GM21717 (cell line): Measurements from ENCODE around the gene PATJ.

Experiments
- ATAC-seq: cut with Tn5 transposase; IDR thresholded peaks from one replicate; pipeline ENCODE4 v1.9.1; 2021; ENCODE audit warnings: mild to moderate bottlenecking, moderate library complexity; ENCODE audit not compliant: unreplicated experiment

The PATJ gene

DNA sequence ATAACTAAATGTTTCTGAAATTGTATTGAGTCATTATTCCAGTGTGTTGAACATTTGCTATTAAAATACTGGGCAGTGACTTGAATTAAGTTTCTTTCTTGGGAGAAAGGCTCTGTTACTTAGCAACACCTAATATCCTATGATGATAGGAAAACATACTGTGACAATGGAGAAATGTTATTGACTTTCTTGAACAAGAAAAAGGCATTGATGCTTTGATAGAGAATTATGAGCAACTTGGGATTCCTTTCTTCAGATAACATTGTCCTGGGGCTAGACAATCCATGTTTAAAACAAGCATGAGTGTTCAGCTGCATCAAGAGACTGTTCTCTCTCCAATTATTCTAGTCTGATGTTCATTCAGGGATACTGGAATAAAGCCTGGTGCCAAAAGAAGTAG is 236.5 kb downstream of the PATJ start:
- ATAC-seq = no peak

DNA sequence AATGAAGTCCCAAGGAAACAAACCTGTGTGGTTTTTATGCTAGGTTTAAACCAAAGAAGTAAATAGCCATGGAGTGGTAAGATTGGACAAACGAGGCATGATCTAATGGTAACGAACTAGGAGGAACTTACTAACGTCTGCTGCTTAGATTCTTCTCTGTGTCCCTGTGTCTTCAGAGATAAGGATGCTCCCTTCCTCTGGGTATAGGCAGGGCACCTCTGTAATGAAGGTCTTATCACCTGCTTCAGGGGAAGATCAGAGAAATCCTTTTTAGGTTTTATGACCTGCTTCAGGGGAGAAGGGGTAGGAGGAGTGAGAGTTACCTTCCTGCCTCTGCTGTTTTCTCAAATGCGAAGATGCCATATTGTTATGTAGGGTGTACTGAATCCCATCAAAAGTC is 237.4 kb downstream of the PATJ start:
- no peak for ATAC-seq

GRCh38 chr1:61980561-61980960 is 238.3 kb downstream of the PATJ start:
- ATAC-seq = no peak

DNA sequence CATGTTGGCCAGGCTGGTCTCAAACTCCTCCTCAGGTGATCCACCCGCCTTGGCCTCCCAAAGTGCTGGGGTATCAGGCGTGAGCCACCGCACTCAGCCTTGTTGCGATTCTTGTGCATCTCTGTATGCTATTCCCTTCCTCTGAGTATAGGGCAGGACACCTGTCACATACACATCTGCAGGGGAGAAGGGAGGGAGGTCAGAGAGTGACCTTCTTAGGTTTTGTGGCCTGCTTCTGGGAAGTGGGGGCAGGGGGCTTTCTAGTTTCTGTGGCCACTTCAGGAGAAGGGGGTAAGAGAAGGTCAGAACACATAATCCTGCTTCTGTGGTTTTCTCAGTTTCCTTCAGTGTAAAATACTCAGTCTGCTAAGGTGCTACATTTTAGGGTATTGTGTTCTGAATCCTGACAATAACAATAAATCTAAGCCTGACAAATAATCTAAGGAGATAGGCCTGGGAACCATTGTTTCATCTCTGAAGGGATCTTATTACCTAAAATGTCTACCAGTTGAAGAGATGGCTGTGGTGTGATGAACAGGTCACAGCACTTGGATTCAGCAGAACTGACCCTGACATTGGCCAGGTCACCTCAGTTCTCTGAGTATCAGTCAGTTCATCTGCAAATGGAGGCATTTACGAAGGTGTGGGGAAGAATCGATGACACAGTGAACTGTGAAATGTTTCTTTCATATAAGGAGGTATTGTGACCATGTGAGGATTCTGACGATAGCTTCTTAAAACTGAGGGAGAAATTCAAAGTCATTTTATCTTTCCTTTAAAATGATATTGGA is 239.8 kb downstream of the PATJ start:
- no peak for ATAC-seq

GRCh38 chr1:61983236-61983635 is 241.0 kb downstream of the PATJ start:
- no peak for ATAC-seq

DNA sequence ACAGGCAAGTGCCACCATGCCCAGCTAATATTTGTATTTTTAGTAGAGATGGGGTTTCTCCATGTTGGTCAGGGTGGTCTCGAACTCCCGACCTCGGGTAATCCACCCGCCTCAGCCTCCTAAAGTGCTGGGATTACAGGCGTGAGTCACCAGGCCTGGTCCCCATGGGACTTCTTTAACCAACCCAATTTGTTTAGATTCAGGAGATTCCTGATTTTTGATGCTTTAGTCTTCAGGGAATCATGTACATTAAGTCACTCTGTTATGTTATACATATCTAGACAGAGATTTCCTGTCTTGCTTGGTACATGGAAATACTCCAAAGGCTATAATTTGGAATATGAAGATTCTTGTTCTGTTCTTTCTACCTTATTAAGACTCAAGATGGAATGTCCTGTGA is 250.0 kb downstream of the PATJ start:
- no peak for ATAC-seq

- ATAC-seq = no peak
These were observed 251.2 kb downstream of the PATJ start for GRCh38 chr1:61993331-61993961.

DNA sequence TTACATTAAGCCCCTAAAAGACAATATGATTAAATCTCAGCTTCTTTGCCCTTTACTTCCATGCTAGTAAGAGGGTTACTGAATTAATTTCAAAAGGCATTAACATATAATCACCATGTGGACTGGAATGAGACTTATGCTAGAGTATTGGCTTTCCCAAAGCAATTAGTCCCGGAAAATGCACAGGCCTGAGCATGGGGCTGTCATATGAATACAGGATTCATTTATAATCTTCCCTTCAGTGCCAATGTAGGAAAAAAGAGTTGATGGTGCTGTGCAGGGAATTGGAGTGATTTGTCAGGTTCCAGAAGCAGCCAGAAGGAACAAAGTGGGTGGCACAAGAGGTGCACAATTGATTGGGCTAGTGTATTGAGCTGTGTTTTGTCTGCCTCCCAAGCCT is 253.4 kb downstream of the PATJ start:
- no peak for ATAC-seq

DNA sequence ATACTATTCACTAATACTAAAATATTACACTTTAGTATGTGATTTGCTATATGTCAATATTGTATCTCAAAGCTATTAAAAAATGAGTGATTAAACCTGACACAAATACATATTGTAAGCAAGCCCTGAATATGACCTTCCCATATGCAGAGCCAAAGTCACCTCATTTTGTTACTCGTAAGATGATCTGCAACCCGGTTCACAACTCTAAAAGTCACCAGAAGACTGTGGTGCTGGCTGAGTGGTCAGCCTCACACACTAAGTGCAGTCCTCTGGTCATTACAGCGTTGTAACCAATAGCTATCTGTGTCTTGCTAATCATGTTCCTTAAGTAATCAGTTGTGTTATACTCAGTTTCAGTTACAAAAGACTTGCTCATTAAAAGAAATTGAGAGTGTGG is 254.8 kb downstream of the PATJ start:
- ATAC-seq = no peak

DNA sequence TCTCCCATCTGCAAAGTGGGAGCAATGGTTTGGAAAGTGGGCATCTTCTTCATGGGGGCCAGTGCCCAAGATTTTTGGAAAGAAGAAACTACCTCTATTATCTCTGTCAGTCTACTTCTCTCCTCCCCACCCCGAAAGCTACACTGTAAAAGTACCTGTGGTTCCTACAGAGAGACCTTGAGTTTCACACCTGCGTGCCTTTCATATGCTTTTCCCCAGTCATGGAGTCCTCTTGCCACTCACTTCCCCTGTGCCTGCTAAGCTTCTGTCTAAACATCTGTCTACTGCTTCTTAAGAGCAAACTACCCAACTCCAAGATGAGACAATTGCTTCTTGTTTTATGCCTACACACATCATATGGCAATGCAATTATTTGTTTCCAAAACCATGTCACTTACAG is 261.5 kb downstream of the PATJ start:
- no peak for ATAC-seq

- no peak for ATAC-seq
These were observed 264.4 kb downstream of the PATJ start for GRCh38 chr1:62006690-62007089.

DNA sequence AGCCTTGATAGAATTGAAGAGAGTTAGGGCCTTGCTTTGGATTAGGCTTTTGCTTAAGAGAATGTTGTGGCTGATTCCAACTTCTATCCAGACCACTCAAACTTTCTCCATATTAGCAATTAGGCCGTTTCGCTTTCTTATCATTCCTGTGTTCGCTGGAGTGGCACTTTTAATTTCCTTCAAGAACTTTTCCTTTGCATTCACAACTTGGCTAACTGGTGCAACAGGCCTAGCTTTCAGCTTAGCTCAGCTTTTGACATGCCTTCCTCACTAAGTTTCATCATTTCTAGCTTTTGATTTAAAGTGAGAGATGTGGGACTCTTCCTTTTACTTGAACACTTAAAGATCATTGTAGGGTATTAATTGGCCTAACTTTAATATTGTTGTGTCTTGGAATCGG is 268.7 kb downstream of the PATJ start:
- no peak for ATAC-seq

DNA sequence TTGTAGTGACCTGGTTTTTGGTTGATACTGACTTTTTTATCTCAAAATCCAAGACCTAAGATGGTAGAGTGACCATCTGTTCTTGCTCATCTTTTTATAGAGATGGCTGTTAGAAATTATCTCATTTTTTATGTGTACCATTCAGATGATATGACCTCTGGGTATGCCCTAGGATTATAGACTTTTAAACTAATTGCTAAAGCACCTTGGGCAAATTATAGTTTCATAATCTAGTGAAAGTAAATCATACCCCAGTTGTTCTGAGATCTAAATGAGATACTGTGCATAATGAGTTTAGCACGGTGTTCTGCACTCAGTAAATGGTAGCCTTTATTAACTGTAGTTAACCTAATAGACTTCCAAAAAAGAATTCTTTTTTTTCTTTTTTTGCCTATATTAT is 269.8 kb downstream of the PATJ start:
- no peak for ATAC-seq

DNA sequence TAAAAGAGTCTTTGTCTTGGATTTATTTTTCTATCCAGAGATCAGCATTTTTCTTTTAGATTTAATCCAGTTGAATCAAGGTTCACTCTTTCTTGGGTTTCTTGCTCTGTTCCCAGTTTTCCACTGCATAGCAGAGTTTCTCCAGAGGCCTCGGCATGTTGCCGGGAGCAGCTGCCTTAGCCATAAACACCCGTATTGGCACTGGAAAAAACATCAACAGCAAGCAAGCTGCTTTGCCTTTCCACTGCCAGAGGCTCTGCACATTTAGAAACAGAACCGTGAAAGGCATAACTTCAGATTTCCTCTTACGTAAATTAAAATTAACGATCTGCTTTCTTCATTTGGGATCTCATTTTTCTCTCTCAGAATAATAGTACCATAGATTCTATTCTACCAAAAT is 270.6 kb downstream of the PATJ start:
- no peak for ATAC-seq

DNA sequence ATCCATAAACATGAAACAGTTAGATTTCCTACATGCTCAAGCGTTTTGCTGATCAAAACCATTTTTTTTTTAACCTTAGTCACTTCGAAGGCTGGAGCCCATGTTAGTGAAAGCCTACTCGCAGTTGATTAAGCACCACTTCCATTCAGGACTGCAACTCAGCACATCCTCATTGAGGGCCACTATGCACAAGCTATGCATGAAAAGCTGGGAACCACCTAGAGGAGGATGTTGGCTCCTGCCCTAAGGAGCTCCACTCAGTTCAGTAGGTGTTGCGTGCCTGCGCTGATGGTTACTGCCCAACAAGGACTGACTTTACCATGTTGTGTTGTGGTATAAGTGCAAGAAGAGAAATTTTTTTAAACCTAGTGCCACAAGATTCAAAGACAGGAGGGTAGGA is 271.0 kb downstream of the PATJ start:
- ATAC-seq = no peak

DNA sequence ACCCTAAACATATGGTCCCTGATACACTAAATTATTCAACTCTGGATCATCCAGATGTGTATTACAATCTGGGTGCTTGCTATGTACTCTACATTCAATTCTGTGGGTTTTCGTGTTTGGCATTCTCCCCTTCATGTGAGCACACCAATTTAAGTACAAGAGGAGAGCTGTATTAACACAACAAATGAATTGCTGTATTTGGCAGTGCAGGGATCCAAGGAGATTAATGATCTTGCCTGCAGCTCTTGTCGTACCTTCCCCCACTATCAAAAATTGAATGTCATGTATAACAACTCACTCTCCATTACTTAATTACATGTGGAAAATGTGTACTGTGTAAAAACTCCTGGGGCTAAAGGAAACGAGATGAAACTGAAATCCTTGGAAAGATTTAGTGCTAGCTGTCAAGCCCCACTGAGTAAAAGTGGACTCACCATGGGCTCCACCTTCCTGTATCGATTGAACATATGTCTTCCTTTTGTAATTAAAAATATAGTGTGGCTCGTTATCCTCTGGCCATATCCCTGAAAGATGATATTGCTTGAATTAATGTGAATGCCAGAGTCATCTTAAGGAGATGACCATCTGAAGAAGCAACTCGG is 280.2 kb downstream of the PATJ start:
- no peak for ATAC-seq

DNA sequence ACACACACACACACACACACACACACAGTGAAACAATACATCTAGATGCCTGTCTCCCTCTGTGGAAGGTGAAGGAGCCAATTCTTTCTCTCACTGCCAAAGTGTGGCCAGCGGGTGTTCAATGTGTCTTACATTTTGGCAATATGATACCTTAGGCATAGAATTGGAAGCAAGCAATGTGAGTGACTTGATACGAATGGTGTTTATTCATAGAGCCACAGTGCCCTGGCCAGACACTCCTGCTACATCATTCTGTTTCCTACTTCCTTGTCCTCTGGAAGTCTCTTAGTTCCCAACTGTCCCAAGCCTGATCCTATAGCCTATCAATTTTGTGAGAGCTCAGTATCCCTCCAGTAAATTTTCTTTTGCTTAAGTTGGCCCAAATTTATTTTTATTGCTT is 282.4 kb downstream of the PATJ start:
- no peak for ATAC-seq

GRCh38 chr1:62025154-62025553 is 282.9 kb downstream of the PATJ start:
- no peak for ATAC-seq

- no peak for ATAC-seq
These were observed 283.6 kb downstream of the PATJ start for GRCh38 chr1:62025892-62026291.

GRCh38 chr1:62029704-62030103 is 287.4 kb downstream of the PATJ start:
- no peak for ATAC-seq

- ATAC-seq = no peak
These were observed 292.5 kb downstream of the PATJ start for GRCh38 chr1:62034790-62035189.

- no peak for ATAC-seq
These were observed 295.0 kb downstream of the PATJ start for GRCh38 chr1:62037274-62037673.
